PC-3 (cell line): ENCODE results near the gene TBC1D16. TPM values are rescaled to one million over a fixed set of nuclear protein-coding genes. Genes with fewer than 3 reads are reported as not detected.

Source experiments
- ATAC-seq: fragments of 200-7000 bp; cut with Tn5 transposase; 2 replicates; pipeline ENCODE4 v1.9.1; 2020; ENCODE audit warnings: mild to moderate bottlenecking, moderate library complexity
- BruUV-seq: library from RNA; stranded (reverse); fragments of 400-500 nt; replicated peaks from 2 replicates; lab custom pipeline; 2021; lab: Mats Ljungman, UMichigan
- CTCF ChIA-PET: fragments of 300-600 bp; sonication (Branson Sonifier 250); formaldehyde crosslinking; loops from one replicate; lab custom pipeline; 2022; ENCODE audit warnings: antibody characterized with exemption; lab: Charles Lee
- POLR2A ChIA-PET: fragments of 300-600 bp; sonication (Branson Sonifier 250); formaldehyde crosslinking; loops from one replicate; lab custom pipeline; 2022; ENCODE audit warnings: antibody characterized with exemption; ENCODE audit not compliant: unreplicated experiment; lab: Charles Lee
- DNase-seq: peaks from one replicate; pipeline ENCODE4 v3.0.0-alpha.2; 2015
- H2AFZ ChIP-seq: fragments of 300-600 bp; sonication (generic); 2 replicates; pipeline ENCODE4 v1.6.0; 2016; ENCODE audit warnings: antibody characterized with exemption, low read length
- H3F3A ChIP-seq: fragments of 300-600 bp; sonication (generic); one replicate; pipeline ENCODE4 v1.6.0; 2017; ENCODE audit warnings: antibody characterized with exemption, low read length, control low read depth, mild to moderate bottlenecking; ENCODE audit not compliant: unreplicated experiment
- H3K27ac ChIP-seq: fragments of 300-600 bp; sonication (generic); 2 replicates; pipeline ENCODE4 v1.5.1; 2016; ENCODE audit warnings: mild to moderate bottlenecking, low read length
- H3K27me3 ChIP-seq: fragments of 300-600 bp; sonication (generic); 2 replicates; pipeline ENCODE4 v1.6.1; 2016; ENCODE audit warnings: low read length, mixed read lengths
- H3K36me3 ChIP-seq: fragments of 300-600 bp; sonication (generic); 2 replicates; pipeline ENCODE4 v1.6.1; 2016; ENCODE audit warnings: low read depth, mixed run types, low read length, mixed read lengths
- H3K4me1 ChIP-seq: fragments of 300-600 bp; sonication (generic); 2 replicates; pipeline ENCODE4 v1.5.1; 2016; ENCODE audit warnings: low read length; ENCODE audit not compliant: insufficient read depth
- H3K4me2 ChIP-seq: fragments of 300-600 bp; sonication (generic); 2 replicates; pipeline ENCODE4 v1.6.0; 2016; ENCODE audit warnings: low read length
- H3K4me3 ChIP-seq: fragments of 300-600 bp; sonication (generic); 2 replicates; pipeline ENCODE4 v1.5.1; 2016; ENCODE audit warnings: mild to moderate bottlenecking, low read length, mixed read lengths
- H3K79me2 ChIP-seq: fragments of 300-600 bp; sonication (generic); 2 replicates; pipeline ENCODE4 v1.6.1; 2017; ENCODE audit warnings: low read length, mixed read lengths
- H3K9ac ChIP-seq: fragments of 300-600 bp; sonication (generic); 2 replicates; pipeline ENCODE4 v1.6.0; 2016; ENCODE audit warnings: mild to moderate bottlenecking, low read length
- H3K9me2 ChIP-seq: fragments of 300-600 bp; sonication (generic); replicated peaks from 2 replicates; pipeline ENCODE4 v1.6.1; 2016; ENCODE audit warnings: mixed run types, low read length, mixed read lengths
- H3K9me3 ChIP-seq: fragments of 300-600 bp; sonication (generic); 2 replicates; pipeline ENCODE4 v1.6.1; 2016; ENCODE audit warnings: low read length, mixed read lengths
- H4K20me1 ChIP-seq: fragments of 300-600 bp; sonication (generic); 2 replicates; pipeline ENCODE4 v1.6.1; 2016; ENCODE audit warnings: low read length, mixed read lengths
- CTCF ChIP-seq: fragments of 300-600 bp; sonication (generic); conservative IDR thresholded peaks from 2 replicates; pipeline ENCODE4 v1.5.1; 2017; ENCODE audit warnings: antibody characterized with exemption, low read depth, mild to moderate bottlenecking, low read length
- EZH2 ChIP-seq: fragments of 300-600 bp; sonication (generic); IDR thresholded peaks from one replicate; pipeline ENCODE4 v1.6.1; 2017; ENCODE audit warnings: antibody characterized with exemption, mild to moderate bottlenecking, low read length; ENCODE audit not compliant: unreplicated experiment
- EZH2phosphoT487 ChIP-seq: fragments of 300-600 bp; sonication (generic); IDR thresholded peaks from 2 replicates; pipeline ENCODE4 v1.6.1; 2018; ENCODE audit warnings: mild to moderate bottlenecking, antibody characterized with exemption, low read length, borderline replicate concordance
- intact Hi-C: fragments of 100-400 bp; cut with micrococcal nuclease; formaldehyde crosslinking; loops from 2 replicates; pipeline ENCODE4 v1.9.0; 2023
- total RNA-seq: library from RNA; depleted of rRNA; stranded (reverse); fragments of >200 nt; gene quantifications from 2 replicates; pipeline ENCODE4 v1.2.3, GENCODE V29; 2014

Gene TBC1D16
- total RNA-seq, 1 experiment from 2014 or later: 23.7 TPM

DNA sequence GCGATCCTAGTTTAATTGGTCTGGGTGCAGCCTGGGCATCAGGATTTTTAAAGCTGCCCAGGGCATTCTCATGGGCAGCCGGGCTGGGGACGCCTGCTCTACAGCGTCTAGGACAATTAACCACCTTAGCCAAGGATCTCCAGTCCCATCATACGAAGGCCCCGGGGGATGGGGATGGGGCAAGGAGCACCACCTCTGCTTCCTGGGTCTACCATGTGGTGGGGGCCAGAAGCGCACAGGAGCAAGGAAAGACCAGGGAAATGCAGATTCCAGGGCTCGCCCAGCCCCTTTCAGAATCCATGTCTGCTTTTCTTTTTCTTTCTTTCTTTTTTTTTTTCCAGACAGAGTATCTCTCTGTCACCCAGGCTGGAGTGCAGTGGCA is 29.3 kb downstream of the TBC1D16 start:
- peaks cover 8% of the 10 kb centered on the region; the same call in 1 of the 2 replicates for H3K4me1 ChIP-seq
- peak overlapping the region; percentile 65 for H3K4me3 ChIP-seq
- POLR2A ChIA-PET: interaction anchor here (0.5 kb wide), 1 partner anchor 108 kb away, joined by 3 read pairs; no protein-coding TSS in a partner anchor
- no peaks in the 10 kb centered on the region for H3F3A ChIP-seq
- no peaks in the 10 kb centered on the region for H3K36me3 ChIP-seq
- H3K9me3 ChIP-seq: no peaks in the 10 kb centered on the region
- peak overlapping the region; percentile 85 for H3K4me2 ChIP-seq
- TF ChIP-seq CTCF (no peak), EZH2 (no peak), EZH2phosphoT487 (no peak)
- intact Hi-C loops: loop anchor here (1.0 to 5.0 kb wide), 2 partner anchors 76 to 96 kb away; no protein-coding TSS in a partner anchor
- DNase-seq (no peak), ATAC-seq (peak; percentile 33)
- BruUV-seq: no TSS peak
- peak overlapping the region; percentile 80 for H2AFZ ChIP-seq
- H3K27ac ChIP-seq: no peak overlapping the region
- no peaks in the 10 kb centered on the region for H3K27me3 ChIP-seq
- CTCF ChIA-PET: interaction anchor here (0.6 to 1.1 kb wide), 4 partner anchors 23 to 198 kb away, joined by 3 to 13 read pairs (median 6); no protein-coding TSS in a partner anchor
- H3K9me2 ChIP-seq: no peaks in the 10 kb centered on the region
- no peaks in the 10 kb centered on the region for H3K79me2 ChIP-seq
- no peaks in the 10 kb centered on the region for H4K20me1 ChIP-seq
- peak overlapping the region; percentile 7; the same call in 1 of the 2 replicates for H3K9ac ChIP-seq

DNA sequence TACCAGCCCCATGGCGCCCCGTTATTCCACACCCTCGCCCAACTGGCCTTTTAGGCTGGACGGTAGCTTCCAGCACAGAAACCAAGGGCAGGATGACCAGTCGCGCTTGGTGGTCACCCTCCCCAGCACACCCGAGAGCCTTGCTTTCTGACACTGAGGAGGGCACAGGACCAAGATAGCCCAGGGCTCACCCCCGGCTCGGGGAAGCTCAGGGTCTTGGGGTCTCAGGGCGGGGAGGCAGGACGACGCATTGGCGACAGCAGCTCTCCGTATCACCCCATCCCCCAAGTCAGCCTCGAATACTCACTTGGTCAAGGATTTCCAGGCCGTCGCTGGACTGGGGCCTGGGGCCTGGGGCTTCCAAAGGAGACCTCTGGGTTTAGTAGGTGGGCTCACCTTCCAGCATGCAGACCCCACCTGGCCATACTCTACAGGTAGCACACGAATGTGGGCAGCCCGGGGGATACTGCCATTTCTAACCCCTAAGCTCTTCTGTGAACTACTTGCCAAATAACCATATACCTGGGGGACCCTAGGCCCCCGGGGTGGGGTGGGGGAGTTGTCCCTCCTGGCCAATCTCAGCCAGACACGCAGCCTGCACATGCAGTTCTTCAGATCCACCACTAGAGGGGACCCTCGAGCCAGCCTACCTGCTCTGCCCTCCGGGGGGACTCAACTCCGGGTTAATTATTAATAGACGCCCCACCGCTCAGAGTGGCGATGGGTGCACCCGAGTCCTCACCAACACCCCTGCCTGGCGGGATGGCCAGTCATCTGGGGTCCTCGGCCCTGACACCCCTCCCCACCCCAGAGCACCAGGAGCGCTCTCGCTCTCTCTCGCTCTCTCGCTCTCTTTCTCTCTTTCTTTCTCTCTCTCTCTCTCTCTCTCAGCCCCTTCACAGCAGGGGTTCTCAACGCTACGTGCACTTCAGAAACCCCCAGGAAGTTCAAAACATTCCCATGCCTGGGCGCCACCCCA is 30.0 kb downstream of the TBC1D16 start:
- DNase-seq: peak; percentile 77
- Histone ChIP-seq H3K4me2 (peak overlapping the region; percentile 85), H3K9me3 (no peaks in the 10 kb centered on the region), H3K4me3 (peak overlapping the region; percentile 65), H4K20me1 (no peaks in the 10 kb centered on the region), H3K9ac (peak overlapping the region; percentile 7; the same call in 1 of the 2 replicates), H3K36me3 (no peaks in the 10 kb centered on the region), H3K79me2 (no peaks in the 10 kb centered on the region), H3K9me2 (no peaks in the 10 kb centered on the region), H3K4me1 (peaks cover 8% of the 10 kb centered on the region; the same call in 1 of the 2 replicates), H3K27ac (no peak overlapping the region), H3F3A (no peaks in the 10 kb centered on the region), H2AFZ (peak overlapping the region; percentile 80), H3K27me3 (no peaks in the 10 kb centered on the region)
- intact Hi-C loops: loop anchor here (1.0 to 5.0 kb wide), 2 partner anchors 77 to 97 kb away; no protein-coding TSS in a partner anchor
- ATAC-seq: peak; percentile 64
- BruUV-seq: no TSS peak
- TF ChIP-seq CTCF: peak; percentile 99
- no peak for TF ChIP-seq EZH2phosphoT487
- ChIA-PET POLR2A (no interaction called here), CTCF (interaction anchor here (0.6 to 1.1 kb wide), 4 partner anchors 23 to 197 kb away, joined by 3 to 13 read pairs (median 6); no protein-coding TSS in a partner anchor)
